ENCODE results near the gene PXMP4.

PXMP4 gene

DNA sequence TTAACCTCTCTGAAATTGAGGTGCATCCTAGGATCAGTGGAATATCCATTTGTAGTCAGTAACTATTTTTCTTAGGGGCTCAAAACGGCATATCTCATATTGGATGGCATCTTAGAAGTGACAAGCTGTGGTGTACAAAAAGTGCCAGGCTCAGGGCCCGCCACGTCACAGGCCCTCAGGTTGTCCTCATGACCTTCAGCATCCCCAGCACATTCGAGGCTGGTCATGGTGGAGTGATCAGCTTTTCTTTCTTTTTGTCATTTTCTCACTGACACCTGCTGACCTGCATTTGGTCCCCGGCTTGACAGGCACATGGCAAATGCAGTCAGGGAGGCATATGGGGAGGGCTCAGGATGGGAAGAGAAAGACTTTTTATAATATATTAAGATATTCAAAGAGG is 26.8 kb downstream of the PXMP4 start:
- Histone ChIP-seq H4K20me1 (ENCODE audit: control insufficient read depth, insufficient read depth, low read depth, low read length) (no peaks in the 10 kb centered on the region), H3K79me2 (ENCODE audit: control insufficient read depth, low read length) (no peaks in the 10 kb centered on the region), H3K36me3 (ENCODE audit: control insufficient read depth, low read length) (no peaks in the 10 kb centered on the region), H3K9me3 (ENCODE audit: control insufficient read depth, insufficient read depth, low read length) (no peaks in the 10 kb centered on the region), H3F3A (ENCODE audit: control insufficient read depth, insufficient read depth) (0 out of 2 replicates have a peak, but pooled peaks cover 2% of the 10 kb centered on the region), H3K4me1 (ENCODE audit: control insufficient read depth, low read length) (peaks cover 15% of the 10 kb centered on the region), H3K4me3 (ENCODE audit: low read length) (no peak overlapping the region), H3K4me2 (ENCODE audit: low read length) (no peak overlapping the region), H3K27ac (ENCODE audit: low read depth, low read length) (no peak overlapping the region), H3K27me3 (ENCODE audit: control insufficient read depth, low read length) (no peaks in the 10 kb centered on the region), H3K9me2 (replicated peaks; ENCODE audit: control insufficient read depth, low read length) (no peaks in the 10 kb centered on the region)
- no peak for TF ChIP-seq EZH2phosphoT487 (IDR thresholded peaks at IDR 0.05; ENCODE audit: borderline replicate concordance, low read length)
- TF ChIP-seq, protein P1, sequence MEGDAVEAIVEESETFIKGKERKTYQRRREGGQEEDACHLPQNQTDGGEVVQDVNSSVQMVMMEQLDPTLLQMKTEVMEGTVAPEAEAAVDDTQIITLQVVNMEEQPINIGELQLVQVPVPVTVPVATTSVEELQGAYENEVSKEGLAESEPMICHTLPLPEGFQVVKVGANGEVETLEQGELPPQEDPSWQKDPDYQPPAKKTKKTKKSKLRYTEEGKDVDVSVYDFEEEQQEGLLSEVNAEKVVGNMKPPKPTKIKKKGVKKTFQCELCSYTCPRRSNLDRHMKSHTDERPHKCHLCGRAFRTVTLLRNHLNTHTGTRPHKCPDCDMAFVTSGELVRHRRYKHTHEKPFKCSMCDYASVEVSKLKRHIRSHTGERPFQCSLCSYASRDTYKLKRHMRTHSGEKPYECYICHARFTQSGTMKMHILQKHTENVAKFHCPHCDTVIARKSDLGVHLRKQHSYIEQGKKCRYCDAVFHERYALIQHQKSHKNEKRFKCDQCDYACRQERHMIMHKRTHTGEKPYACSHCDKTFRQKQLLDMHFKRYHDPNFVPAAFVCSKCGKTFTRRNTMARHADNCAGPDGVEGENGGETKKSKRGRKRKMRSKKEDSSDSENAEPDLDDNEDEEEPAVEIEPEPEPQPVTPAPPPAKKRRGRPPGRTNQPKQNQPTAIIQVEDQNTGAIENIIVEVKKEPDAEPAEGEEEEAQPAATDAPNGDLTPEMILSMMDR (IDR thresholded peaks at IDR 0.05; ENCODE audit: low read depth, low read length, poor library complexity, severe bottlenecking), result no peak

DNA sequence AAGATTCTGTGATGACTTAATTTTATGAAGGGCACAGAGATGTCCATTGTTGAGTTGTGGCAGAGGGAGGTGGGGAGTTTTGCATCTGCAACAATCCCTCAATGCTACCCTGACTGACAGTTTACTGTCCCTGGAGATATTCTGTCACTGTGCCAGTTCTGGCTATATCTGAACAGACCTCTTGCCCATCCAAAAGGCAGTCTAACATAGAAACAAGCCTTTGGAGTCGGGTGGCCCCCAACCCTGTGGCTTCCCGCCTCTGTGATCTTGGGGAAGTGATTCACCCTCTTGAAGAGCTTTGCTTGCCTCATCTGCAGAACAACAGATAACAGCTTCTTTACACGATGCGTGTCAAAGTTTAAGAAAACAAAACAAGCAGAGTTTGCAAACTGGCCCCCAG is 30.1 kb downstream of the PXMP4 start:
- Histone ChIP-seq H3K27me3 (ENCODE audit: control insufficient read depth, low read length) (no peaks in the 10 kb centered on the region), H3K9me3 (ENCODE audit: control insufficient read depth, insufficient read depth, low read length) (no peaks in the 10 kb centered on the region), H3K9me2 (replicated peaks; ENCODE audit: control insufficient read depth, low read length) (no peaks in the 10 kb centered on the region), H4K20me1 (ENCODE audit: control insufficient read depth, insufficient read depth, low read depth, low read length) (peaks cover 1% of the 10 kb centered on the region), H3K4me2 (ENCODE audit: low read length) (peak overlapping the region; percentile 35), H3F3A (ENCODE audit: control insufficient read depth, insufficient read depth) (peaks cover 6% of the 10 kb centered on the region), H3K27ac (ENCODE audit: low read depth, low read length) (no peak overlapping the region), H3K79me2 (ENCODE audit: control insufficient read depth, low read length) (peaks cover 8% of the 10 kb centered on the region), H3K4me1 (ENCODE audit: control insufficient read depth, low read length) (peaks cover 28% of the 10 kb centered on the region), H3K36me3 (ENCODE audit: control insufficient read depth, low read length) (peaks cover 6% of the 10 kb centered on the region), H3K4me3 (ENCODE audit: low read length) (no peak overlapping the region)
- TF ChIP-seq, protein P1 (IDR thresholded peaks at IDR 0.05; ENCODE audit: low read depth, low read length, poor library complexity, severe bottlenecking), result no peak
- TF ChIP-seq EZH2phosphoT487 (IDR thresholded peaks at IDR 0.05; ENCODE audit: borderline replicate concordance, low read length), result no peak

- peaks cover 13% of the 10 kb centered on the region for H3K79me2 ChIP-seq (ENCODE audit: control insufficient read depth, low read length)
- no peak overlapping the region for H3K4me2 ChIP-seq (ENCODE audit: low read length)
- H3F3A ChIP-seq (ENCODE audit: control insufficient read depth, insufficient read depth), result peaks cover 7% of the 10 kb centered on the region
- H3K27ac ChIP-seq (ENCODE audit: low read depth, low read length), result no peak overlapping the region
- no peaks in the 10 kb centered on the region for H3K9me2 ChIP-seq (replicated peaks; ENCODE audit: control insufficient read depth, low read length)
- H3K9me3 ChIP-seq (ENCODE audit: control insufficient read depth, insufficient read depth, low read length), result no peaks in the 10 kb centered on the region
- no peak for TF ChIP-seq EZH2phosphoT487 (IDR thresholded peaks at IDR 0.05; ENCODE audit: borderline replicate concordance, low read length)
- no peaks in the 10 kb centered on the region for H3K27me3 ChIP-seq (ENCODE audit: control insufficient read depth, low read length)
- H3K4me1 ChIP-seq (ENCODE audit: control insufficient read depth, low read length), result peaks cover 33% of the 10 kb centered on the region
- H4K20me1 ChIP-seq (ENCODE audit: control insufficient read depth, insufficient read depth, low read depth, low read length), result peaks cover 6% of the 10 kb centered on the region
- H3K36me3 ChIP-seq (ENCODE audit: control insufficient read depth, low read length), result peaks cover 11% of the 10 kb centered on the region
- no peak overlapping the region for H3K4me3 ChIP-seq (ENCODE audit: low read length)
Observed at GRCh38 chr20:33689493-33689892, 30.6 kb downstream of the PXMP4 start.

DNA sequence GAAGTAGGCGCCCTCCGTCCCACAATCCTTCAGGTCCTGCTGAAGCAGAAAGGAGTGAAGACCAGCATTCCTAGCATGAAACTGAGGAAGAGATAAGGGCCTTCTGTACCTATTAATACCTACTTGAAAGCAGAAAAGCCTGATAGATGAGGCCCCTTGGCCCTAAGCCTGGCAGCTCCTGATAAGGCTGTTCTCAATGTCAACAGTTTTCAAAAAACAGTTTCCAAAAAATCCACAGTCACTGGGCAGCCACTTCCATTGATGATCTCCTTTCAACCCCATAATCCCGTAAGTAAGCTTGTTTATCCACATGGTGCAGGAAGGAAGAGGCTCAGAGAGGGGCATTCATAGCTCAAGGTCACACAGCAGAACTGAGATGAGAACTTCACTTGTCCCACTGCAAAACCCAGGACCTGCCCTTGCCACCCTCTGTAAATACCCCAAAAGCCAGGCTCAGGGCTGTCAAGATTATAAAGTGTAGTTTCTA is 31.1 kb downstream of the PXMP4 start:
- peaks cover 18% of the 10 kb centered on the region for H3K79me2 ChIP-seq (ENCODE audit: control insufficient read depth, low read length)
- TF ChIP-seq EZH2phosphoT487 (IDR thresholded peaks at IDR 0.05; ENCODE audit: borderline replicate concordance, low read length), result no peak
- TF ChIP-seq, protein P1 (IDR thresholded peaks at IDR 0.05; ENCODE audit: low read depth, low read length, poor library complexity, severe bottlenecking), result no peak
- peaks cover 16% of the 10 kb centered on the region for H3K36me3 ChIP-seq (ENCODE audit: control insufficient read depth, low read length)
- H4K20me1 ChIP-seq (ENCODE audit: control insufficient read depth, insufficient read depth, low read depth, low read length), result peaks cover 11% of the 10 kb centered on the region
- H3K9me3 ChIP-seq (ENCODE audit: control insufficient read depth, insufficient read depth, low read length), result no peaks in the 10 kb centered on the region
- H3K27ac ChIP-seq (ENCODE audit: low read depth, low read length), result no peak overlapping the region
- H3K4me3 ChIP-seq (ENCODE audit: low read length), result no peak overlapping the region
- H3F3A ChIP-seq (ENCODE audit: control insufficient read depth, insufficient read depth), result peaks cover 7% of the 10 kb centered on the region
- no peaks in the 10 kb centered on the region for H3K27me3 ChIP-seq (ENCODE audit: control insufficient read depth, low read length)
- H3K4me1 ChIP-seq (ENCODE audit: control insufficient read depth, low read length), result peaks cover 38% of the 10 kb centered on the region
- no peak overlapping the region for H3K4me2 ChIP-seq (ENCODE audit: low read length)
- H3K9me2 ChIP-seq (replicated peaks; ENCODE audit: control insufficient read depth, low read length), result no peaks in the 10 kb centered on the region
